GM12878 (cell line): ENCODE measurements around the gene RSPH1. TPM values are rescaled to one million over a fixed set of nuclear protein-coding genes. Genes with fewer than 3 reads are reported as not detected.

Source experiments
- ATF7 ChIP-seq: fragments of 450-650 bp; IDR thresholded peaks from 2 replicates; pipeline ENCODE4 v1.6.1; 2016; ENCODE audit warnings: low read depth, mild to moderate bottlenecking
- CUX1 ChIP-seq: IDR thresholded peaks from 2 replicates; pipeline ENCODE4 v1.6.1; 2012; ENCODE audit warnings: improper control_type of control experiment, low read depth, low read length; ENCODE audit not compliant: insufficient replicate concordance
- ESRRA ChIP-seq: IDR thresholded peaks from 2 replicates; pipeline ENCODE4 v1.6.1; 2012; ENCODE audit warnings: mild to moderate bottlenecking, low read length, improper control_type of control experiment
- ETV6 ChIP-seq, 2 experiments: fragments of 450-650 bp in 1 of 2; IDR thresholded peaks in 1 of 2; conservative IDR thresholded peaks in 1 of 2; 2 replicates each; pipeline ENCODE4 v1.6.1; 2014; ENCODE audit warnings: antibody characterized with exemption in 1 of 2, borderline replicate concordance in 1 of 2, low read depth in 1 of 2, mild to moderate bottlenecking in 1 of 2, moderate library complexity in 1 of 2
- IRF3 ChIP-seq: fragments of 450-650 bp; IDR thresholded peaks from 2 replicates; pipeline ENCODE4 v1.6.1; 2014; ENCODE audit warnings: mild to moderate bottlenecking
- KDM1A ChIP-seq: fragments of 200-600 bp; sonication (generic); IDR thresholded peaks from 2 replicates; pipeline ENCODE4 v1.6.1; 2016; ENCODE audit warnings: borderline replicate concordance
- KLF5 ChIP-seq: fragments of 450-650 bp; IDR thresholded peaks from 2 replicates; pipeline ENCODE4 v1.6.1; 2014; ENCODE audit warnings: mild to moderate bottlenecking; ENCODE audit not compliant: partially characterized antibody
- NR2C2 ChIP-seq: IDR thresholded peaks from 2 replicates; pipeline ENCODE4 v1.6.1; 2011; ENCODE audit warnings: borderline replicate concordance, low read depth; ENCODE audit not compliant: control insufficient read depth, insufficient read length
- RAD21 ChIP-seq: IDR thresholded peaks from 2 replicates; pipeline ENCODE4 v1.6.1; 2011; ENCODE audit warnings: mild to moderate bottlenecking, low read depth, low read length, moderate library complexity; ENCODE audit not compliant: insufficient read depth
- RFX5 ChIP-seq: IDR thresholded peaks from 2 replicates; pipeline ENCODE4 v1.6.1; 2011; ENCODE audit warnings: low read depth, low read length, improper control_type of control experiment
- STAT1 ChIP-seq: fragments of 450-650 bp; conservative IDR thresholded peaks from 2 replicates; pipeline ENCODE4 v1.6.1; 2014; ENCODE audit warnings: antibody characterized with exemption, mild to moderate bottlenecking
- TCF3 ChIP-seq: IDR thresholded peaks from 2 replicates; pipeline ENCODE4 v1.6.1; 2012; ENCODE audit warnings: low read depth, mild to moderate bottlenecking, low read length, borderline replicate concordance; ENCODE audit not compliant: insufficient read depth
- TCF7 ChIP-seq: IDR thresholded peaks from 2 replicates; pipeline ENCODE4 v1.6.1; 2014; ENCODE audit warnings: antibody characterized with exemption, borderline replicate concordance
- ZBTB4 ChIP-seq: fragments of 450-650 bp; formaldehyde crosslinking; IDR thresholded peaks from 2 replicates; pipeline ENCODE4 v1.4.0; 2022; ENCODE audit warnings: mild to moderate bottlenecking, moderate library complexity
- ZNF592 ChIP-seq: fragments of 450-650 bp; IDR thresholded peaks from 2 replicates; pipeline ENCODE4 v1.6.1; 2017; ENCODE audit warnings: mild to moderate bottlenecking, moderate library complexity
- polyA plus RNA-seq, 11 experiments: library from polyadenylated mRNA; depleted of rRNA in 4 of 11; unstranded in 6 of 11; stranded (reverse) in 5 of 11; fragments of >200 nt; fragmentation: Nextera tagmentation in 4 of 11; fragmentation: Illumina TruSeq in 1 of 11; extraction: Ambion mirVana in 4 of 11; extraction: Trizol in 1 of 11; gene quantifications; 1 replicate in 1 of 11; 2 replicates in 10 of 11; pipeline versions ENCODE4 v1.2.1 to v1.2.3, GENCODE V29; 2011 to 2016; ENCODE audit warnings: inconsistent platforms in 2 of 11, missing spikeins in 2 of 11, low read depth in 1 of 11
- total RNA-seq, 4 experiments: library from RNA; depleted of rRNA in 3 of 4; stranded (reverse); fragments of >200 nt in 3 of 4; fragmentation: Illumina TruSeq in 1 of 4; extraction: Trizol in 1 of 4; gene quantifications; 2 replicates each; pipeline versions ENCODE4 v1.2.1 to v1.2.3, GENCODE V29; 2013 to 2021

Gene RSPH1
- total and polyA plus RNA-seq, 10 of the 15 experiments (the other 5 are each of a cell fraction or from before 2014, with no cell fraction given): 0.11 to 1.4 (median 0.38) TPM

GRCh38 chr21:42532466-42533181, 36.6 kb upstream of the RSPH1 start (continued):
- TF ChIP-seq ETV6 (conservative IDR thresholded peaks at IDR 0.05 in 1 of 2, IDR thresholded peaks at IDR 0.05 in 1 of 2; ENCODE audit: borderline replicate concordance in 1 of 2, low read depth in 1 of 2): no peak
- peak; percentile 87 for TF ChIP-seq ZBTB4 (CRISPR knock-in tag)
- peak; percentile 83 for TF ChIP-seq ATF7
- no peak for TF ChIP-seq CUX1
- no peak for TF ChIP-seq NR2C2
- no peak for TF ChIP-seq KLF5
- no peak for TF ChIP-seq RAD21
- no peak for TF ChIP-seq TCF7
- TF ChIP-seq KDM1A: no peak
- 0 out of 2 replicates have a peak, but pooled peaks have one; percentile 48 for TF ChIP-seq ZNF592
- TF ChIP-seq TCF3: 0 out of 2 replicates have a peak, but pooled peaks have one; percentile 46
- TF ChIP-seq RFX5: no peak
- no peak for TF ChIP-seq STAT1
- no peak for TF ChIP-seq IRF3
- TF ChIP-seq ESRRA: no peak
